GM23248 (cell line): ENCODE results near the gene GAPVD1. TPM values are rescaled to one million over a fixed set of nuclear protein-coding genes. Genes with fewer than 3 reads are reported as not detected.

Source experiments
- DNase-seq: peaks from one replicate; pipeline ENCODE4 v3.0.0-alpha.2; 2015
- H2AFZ ChIP-seq: fragments of 200-600 bp; sonication (generic); 2 replicates; pipeline ENCODE4 v1.6.1; 2016; ENCODE audit warnings: antibody characterized with exemption
- H3F3A ChIP-seq: fragments of 200-600 bp; sonication (generic); 2 replicates; pipeline ENCODE4 v1.6.1; 2016; ENCODE audit warnings: mild to moderate bottlenecking, antibody characterized with exemption, mixed run types; ENCODE audit not compliant: insufficient read depth
- H3K27ac ChIP-seq: fragments of 200-600 bp; sonication (generic); 2 replicates; pipeline ENCODE4 v1.5.1; 2016; ENCODE audit warnings: mild to moderate bottlenecking
- H3K27me3 ChIP-seq: fragments of 200-600 bp; sonication (generic); replicated peaks from 2 replicates; pipeline ENCODE4 v1.6.1; 2016; ENCODE audit warnings: mild to moderate bottlenecking; ENCODE audit not compliant: insufficient read depth
- H3K36me3 ChIP-seq: fragments of 200-600 bp; sonication (generic); 2 replicates; pipeline ENCODE4 v1.6.1; 2016; ENCODE audit warnings: low read depth, mild to moderate bottlenecking
- H3K4me1 ChIP-seq: fragments of 200-600 bp; sonication (generic); 2 replicates; pipeline ENCODE4 v1.6.1; 2016; ENCODE audit warnings: mild to moderate bottlenecking; ENCODE audit not compliant: insufficient read depth
- H3K4me2 ChIP-seq: fragments of 200-600 bp; sonication (generic); one replicate; pipeline ENCODE4 v1.6.1; 2016; ENCODE audit warnings: mild to moderate bottlenecking; ENCODE audit not compliant: unreplicated experiment
- H3K4me3 ChIP-seq: fragments of 200-600 bp; sonication (generic); 2 replicates; pipeline ENCODE4 v1.5.1; 2016; ENCODE audit warnings: mild to moderate bottlenecking
- H3K79me2 ChIP-seq: fragments of 200-600 bp; sonication (generic); 2 replicates; pipeline ENCODE4 v1.6.1; 2016; ENCODE audit warnings: mild to moderate bottlenecking; ENCODE audit not compliant: insufficient read depth
- H3K9ac ChIP-seq: fragments of 200-600 bp; sonication (generic); 2 replicates; pipeline ENCODE4 v1.6.1; 2016; ENCODE audit warnings: mild to moderate bottlenecking
- H3K9me2 ChIP-seq: fragments of 200-600 bp; sonication (generic); 2 replicates; pipeline ENCODE4 v1.6.1; 2016; ENCODE audit warnings: mixed run types, mild to moderate bottlenecking, moderate library complexity; ENCODE audit not compliant: insufficient read depth
- H3K9me3 ChIP-seq: fragments of 200-600 bp; sonication (generic); one replicate; pipeline ENCODE4 v1.6.1; 2017; ENCODE audit warnings: low read depth
- H4K20me1 ChIP-seq: fragments of 200-600 bp; sonication (generic); 2 replicates; pipeline ENCODE4 v1.6.0; 2016; ENCODE audit not compliant: insufficient read depth
- EZH2 ChIP-seq: fragments of 200-600 bp; sonication (generic); IDR thresholded peaks from 2 replicates; pipeline ENCODE4 v1.6.1; 2018; ENCODE audit warnings: antibody characterized with exemption, mild to moderate bottlenecking; ENCODE audit not compliant: insufficient read depth, poor library complexity, severe bottlenecking
- EZH2phosphoT487 ChIP-seq: fragments of 200-600 bp; sonication (generic); IDR thresholded peaks from 2 replicates; pipeline ENCODE4 v1.6.1; 2018; ENCODE audit warnings: antibody characterized with exemption, moderate library complexity, mild to moderate bottlenecking, low read depth; ENCODE audit not compliant: insufficient read depth
- WGBS, 2 experiments: methylation state at CpG; one replicate each; pipeline ENCODE4 v1.1.6; 2015 to 2017; ENCODE audit warnings: low lambda C conversion rate in 2 of 2, low coverage in 1 of 2; ENCODE audit errors: missing lambda C conversion rate in 2 of 2; 5-methylcytosine and 5-hydroxymethylcytosine counted together
- in situ Hi-C: fragments of 300-500 bp; cut with MboI; formaldehyde crosslinking; loops from 2 replicates; pipeline ENCODE4 v1.15.0; 2020
- polyA plus RNA-seq: library from polyadenylated mRNA; unstranded; fragments of >200 nt; fragmentation: Nextera tagmentation; extraction: Ambion mirVana; gene quantifications from 2 replicates; pipeline ENCODE4 v1.2.1, GENCODE V29; 2016
- total RNA-seq: library from RNA; depleted of rRNA; stranded (reverse); fragments of >200 nt; shearing (Covaris generic); gene quantifications from 2 replicates; pipeline ENCODE4 v1.2.3, GENCODE V29; 2014

Gene GAPVD1
- total and polyA plus RNA-seq, 2 experiments from 2014 or later, result 33.6 to 39.5 TPM

- Histone ChIP-seq H3K27me3 (no peaks in the 10 kb centered on the region), H3K4me3 (no peak overlapping the region), H3K9ac (no peak overlapping the region), H3K27ac (no peak overlapping the region), H3F3A (no peaks in the 10 kb centered on the region), H2AFZ (no peak overlapping the region), H3K79me2 (no peaks in the 10 kb centered on the region), H3K36me3 (peaks cover 35% of the 10 kb centered on the region), H3K9me2 (no peaks in the 10 kb centered on the region), H3K9me3 (no peaks in the 10 kb centered on the region), H3K4me2 (no peak overlapping the region), H4K20me1 (no peaks in the 10 kb centered on the region), H3K4me1 (no peaks in the 10 kb centered on the region)
- in situ Hi-C loops, result no loop called here
- DNase-seq, result no peak
- WGBS, 2 experiments, result 88 to 92% methylated on average over 5 of the region's 5 CpGs
- no peak for TF ChIP-seq EZH2
- no peak for TF ChIP-seq EZH2phosphoT487
These were observed 105.0 kb downstream of the GAPVD1 start for GRCh38 chr9:125366676-125367075.

GRCh38 chr9:125370786-125371185 is 109.2 kb downstream of the GAPVD1 start:
- no peaks in the 10 kb centered on the region for H3K9me2 ChIP-seq
- no peak for DNase-seq
- H3K36me3 ChIP-seq, result peaks cover 8% of the 10 kb centered on the region
- no peaks in the 10 kb centered on the region for H3K9me3 ChIP-seq
- H3K9ac ChIP-seq, result no peak overlapping the region
- no peaks in the 10 kb centered on the region for H3K79me2 ChIP-seq
- H3K27ac ChIP-seq, result no peak overlapping the region
- H3K4me3 ChIP-seq, result no peak overlapping the region
- no peaks in the 10 kb centered on the region for H3K4me1 ChIP-seq
- no peak overlapping the region for H2AFZ ChIP-seq
- no peaks in the 10 kb centered on the region for H4K20me1 ChIP-seq
- no peaks in the 10 kb centered on the region; the same call in 1 of the 2 replicates for H3F3A ChIP-seq
- in situ Hi-C loops, result loop anchor here (10.0 kb wide), 1 partner anchor 506 kb away; the partner anchor contains the start of genes ARPC5L and RPL35
- TF ChIP-seq EZH2, result no peak
- TF ChIP-seq EZH2phosphoT487, result no peak
- whole genome bisulfite sequencing, 2 experiments, result 83 to 87% methylated on average over 8 of the region's 8 CpGs
- H3K27me3 ChIP-seq, result no peaks in the 10 kb centered on the region
- H3K4me2 ChIP-seq, result no peak overlapping the region

- no peak overlapping the region for H3K4me3 ChIP-seq
- no peak overlapping the region for H3K4me2 ChIP-seq
- no peaks in the 10 kb centered on the region for H4K20me1 ChIP-seq
- WGBS, 2 experiments, result 75 to 79% methylated on average over 9 of the region's 9 CpGs
- H3K27me3 ChIP-seq, result no peaks in the 10 kb centered on the region; the same call in 1 of the 2 replicates
- H3F3A ChIP-seq, result no peaks in the 10 kb centered on the region; the same call in 1 of the 2 replicates
- no peak overlapping the region for H2AFZ ChIP-seq
- no peaks in the 10 kb centered on the region for H3K9me3 ChIP-seq
- TF ChIP-seq EZH2, result no peak
- no peaks in the 10 kb centered on the region for H3K9me2 ChIP-seq
- H3K9ac ChIP-seq, result no peak overlapping the region
- H3K36me3 ChIP-seq, result no peaks in the 10 kb centered on the region
- H3K4me1 ChIP-seq, result no peaks in the 10 kb centered on the region
- in situ Hi-C loops, result loop anchor here (10.0 kb wide), 1 partner anchor 508 kb away; the partner anchor contains the start of genes ARPC5L and RPL35
- H3K27ac ChIP-seq, result no peak overlapping the region
- DNase-seq, result no peak
- H3K79me2 ChIP-seq, result no peaks in the 10 kb centered on the region
These were observed 111.0 kb downstream of the GAPVD1 start for GRCh38 chr9:125372441-125373226.

- no peak overlapping the region for H3K27ac ChIP-seq
- no peaks in the 10 kb centered on the region for H3K4me1 ChIP-seq
- in situ Hi-C loops, result loop anchor here (10.0 kb wide), 1 partner anchor 510 kb away; the partner anchor contains the start of genes ARPC5L and RPL35
- no peaks in the 10 kb centered on the region; the same call in 1 of the 2 replicates for H3F3A ChIP-seq
- H3K79me2 ChIP-seq, result no peaks in the 10 kb centered on the region
- H3K36me3 ChIP-seq, result no peaks in the 10 kb centered on the region
- no peaks in the 10 kb centered on the region for H3K9me3 ChIP-seq
- H2AFZ ChIP-seq, result peak overlapping the region; percentile 16; the same call in 1 of the 2 replicates
- H4K20me1 ChIP-seq, result no peaks in the 10 kb centered on the region
- TF ChIP-seq EZH2 (no peak), EZH2phosphoT487 (no peak)
- H3K4me3 ChIP-seq, result peak overlapping the region; percentile 61
- no peaks in the 10 kb centered on the region for H3K9me2 ChIP-seq
- H3K9ac ChIP-seq, result peak overlapping the region; percentile 16
- peak; percentile 86 for DNase-seq
- peak overlapping the region; percentile 48 for H3K4me2 ChIP-seq
- WGBS, 2 experiments, result 11% methylated on average over 24 of the region's 24 CpGs
- H3K27me3 ChIP-seq, result no peaks in the 10 kb centered on the region; the same call in 1 of the 2 replicates
These were observed 113.0 kb downstream of the GAPVD1 start for GRCh38 chr9:125374443-125375309.
